ENCODE data around the gene NUDT6. TPM values are rescaled to one million over a fixed set of nuclear protein-coding genes. Genes with fewer than 3 reads are reported as not detected.
"Not testable (repeated sequence)": the region's sequence is repeated elsewhere in the genome, so short reads cannot be mapped to it uniquely, and the experiment has no call there.

Gene NUDT6
- total and polyA plus RNA-seq, 4 donors: 4.0 to 8.4 (median 6.2) TPM

DNA sequence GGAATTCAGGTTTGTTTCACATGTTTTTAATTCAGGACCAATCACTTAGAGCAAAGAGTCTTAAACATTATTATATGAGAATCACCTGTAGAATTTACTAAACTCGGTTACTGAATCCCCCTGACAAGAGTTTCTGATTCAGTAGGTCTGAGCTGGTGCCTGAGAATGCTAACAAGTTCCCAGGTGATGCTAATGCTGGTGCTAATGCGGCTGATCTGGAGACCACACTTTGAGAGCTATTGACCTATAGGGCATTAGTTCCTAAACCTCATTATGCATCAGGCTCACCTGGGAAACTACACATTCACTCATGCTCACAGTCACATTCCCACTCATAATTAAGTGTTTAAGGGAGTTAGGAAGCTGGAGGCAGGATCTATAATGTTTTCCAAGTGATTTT, 36.1 kb upstream of the NUDT6 start:
- DNase-seq (no peak), ATAC-seq (ENCODE audit: low FRiP score) (no peak)
- Histone ChIP-seq H3K36me3 (ENCODE audit: control insufficient read depth in 1 of 2, insufficient read depth in 2 of 2, low read length in 1 of 2) (no peaks in the 10 kb centered on the region), H3K27me3 (ENCODE audit: control insufficient read depth in 1 of 2, insufficient read depth in 2 of 2, low read length in 1 of 2) (no peaks in the 10 kb centered on the region), H3K9me3 (ENCODE audit: control insufficient read depth, low read length) (no peaks in the 10 kb centered on the region), H3K4me1 (ENCODE audit: control insufficient read depth in 1 of 2, insufficient read depth in 2 of 2, low read length in 2 of 2) (peaks cover 0 to 3% of the 10 kb centered on the region in 2 donors), H3K4me3 (ENCODE audit: low read length in 2 of 2) (no peak overlapping the region), H3K27ac (ENCODE audit: low read depth in 1 of 2, low read length in 2 of 2) (no peak overlapping the region)
- 48 to 92% methylated on average over 2 of the region's 2 CpGs for WGBS, 2 donors
- intact Hi-C loops (cut with DNase I): no loop called here

DNA sequence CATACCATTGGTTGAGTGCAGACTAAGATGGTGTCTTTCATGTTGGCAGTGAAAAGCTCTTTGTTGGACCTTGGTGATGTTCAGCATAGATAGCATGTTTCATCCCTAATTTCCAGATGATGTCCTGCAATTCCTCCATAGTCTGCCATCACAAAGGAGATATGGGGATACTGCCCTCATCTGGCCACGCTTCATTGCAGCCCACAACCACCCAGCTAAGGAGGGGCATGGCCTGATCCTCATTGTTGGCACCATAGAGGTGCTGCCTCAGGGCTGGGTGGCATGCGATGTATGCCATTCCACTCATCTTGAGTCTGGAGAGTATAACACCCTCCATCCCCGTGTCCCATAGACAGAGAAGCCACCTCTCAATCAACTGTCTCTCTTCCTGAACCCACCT, 31.5 kb upstream of the NUDT6 start:
- DNase-seq (no peak), ATAC-seq (ENCODE audit: low FRiP score) (no peak)
- Histone ChIP-seq H3K9me3 (ENCODE audit: control insufficient read depth, low read length) (no peaks in the 10 kb centered on the region), H3K27me3 (ENCODE audit: control insufficient read depth in 1 of 2, insufficient read depth in 2 of 2, low read length in 1 of 2) (no peaks in the 10 kb centered on the region), H3K36me3 (ENCODE audit: control insufficient read depth in 1 of 2, insufficient read depth in 2 of 2, low read length in 1 of 2) (peaks cover 0 to 4% of the 10 kb centered on the region in 2 donors), H3K27ac (ENCODE audit: low read depth in 1 of 2, low read length in 2 of 2) (no peak overlapping the region), H3K4me1 (ENCODE audit: control insufficient read depth in 1 of 2, insufficient read depth in 2 of 2, low read length in 2 of 2) (no peaks in the 10 kb centered on the region), H3K4me3 (ENCODE audit: low read length in 2 of 2) (no peak overlapping the region)
- 96 to 98% methylated on average over 3 of the region's 3 CpGs for WGBS, 2 donors
- intact Hi-C loops (cut with DNase I): no loop called here

DNA sequence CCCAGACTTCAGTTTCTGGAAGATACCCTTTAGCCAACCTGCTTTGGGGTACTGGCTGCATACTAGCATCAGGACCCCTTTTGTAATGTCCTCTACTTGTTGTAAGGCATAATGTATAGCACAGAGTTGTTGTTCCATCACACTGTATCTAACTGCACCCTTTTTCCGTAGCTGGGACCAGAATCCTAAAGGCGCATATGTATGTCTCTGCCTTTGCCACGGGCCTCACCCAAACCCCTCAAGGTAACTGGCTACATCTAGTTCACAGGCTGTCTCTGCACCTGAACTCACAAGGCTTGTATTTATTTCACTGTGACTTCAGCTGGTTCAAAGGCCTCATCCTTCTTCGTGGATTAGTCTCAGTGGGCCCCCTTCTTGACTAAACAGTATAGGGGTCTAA, 29.6 kb upstream of the NUDT6 start:
- Histone ChIP-seq H3K4me1 (ENCODE audit: control insufficient read depth in 1 of 2, insufficient read depth in 2 of 2, low read length in 2 of 2) (no peaks in the 10 kb centered on the region), H3K27ac (ENCODE audit: low read depth in 1 of 2, low read length in 2 of 2) (no peak overlapping the region), H3K4me3 (ENCODE audit: low read length in 2 of 2) (no peak overlapping the region), H3K9me3 (ENCODE audit: control insufficient read depth, low read length) (no peaks in the 10 kb centered on the region), H3K27me3 (ENCODE audit: control insufficient read depth in 1 of 2, insufficient read depth in 2 of 2, low read length in 1 of 2) (no peaks in the 10 kb centered on the region), H3K36me3 (ENCODE audit: control insufficient read depth in 1 of 2, insufficient read depth in 2 of 2, low read length in 1 of 2) (peaks cover 5 to 10% of the 10 kb centered on the region in 2 donors)
- no peak for ATAC-seq (ENCODE audit: low FRiP score)
- 95 to 99% methylated on average over 4 of the region's 4 CpGs for WGBS, 2 donors
- no peak for DNase-seq
- intact Hi-C loops (cut with DNase I): no loop called here

DNA sequence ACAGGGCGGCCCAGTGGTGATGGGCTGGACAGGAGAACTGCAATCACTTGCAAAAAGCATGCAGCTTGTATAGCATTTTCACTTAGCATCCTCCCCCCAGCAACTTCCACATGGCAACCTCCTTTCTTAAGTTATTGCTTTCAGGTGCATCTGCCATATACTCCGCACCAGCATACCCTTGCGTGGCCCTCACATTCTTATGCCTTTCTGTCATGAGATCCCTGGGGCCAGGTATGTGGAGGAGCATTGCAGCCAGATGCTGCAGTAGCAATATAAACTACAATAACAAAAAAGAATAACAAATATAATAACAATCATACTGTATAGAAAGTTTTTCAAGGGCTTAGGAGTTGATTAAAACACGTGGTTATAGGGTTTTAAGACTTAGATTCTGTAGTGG, 26.3 kb upstream of the NUDT6 start:
- DNase-seq (no peak), ATAC-seq (ENCODE audit: low FRiP score) (no peak)
- intact Hi-C loops (cut with DNase I): no loop called here
- H3K27me3 ChIP-seq (ENCODE audit: control insufficient read depth in 1 of 2, insufficient read depth in 2 of 2, low read length in 1 of 2): no peaks in the 10 kb centered on the region
- H3K9me3 ChIP-seq (ENCODE audit: control insufficient read depth, low read length): no peaks in the 10 kb centered on the region
- no peak overlapping the region for H3K27ac ChIP-seq (ENCODE audit: low read depth in 1 of 2, low read length in 2 of 2)
- no peak overlapping the region for H3K4me3 ChIP-seq (ENCODE audit: low read length in 2 of 2)
- H3K36me3 ChIP-seq (ENCODE audit: control insufficient read depth in 1 of 2, insufficient read depth in 2 of 2, low read length in 1 of 2): peaks cover 5 to 10% of the 10 kb centered on the region in 2 donors
- WGBS, 2 donors: 97 to 98% methylated on average over 4 of the region's 4 CpGs
- no peaks in the 10 kb centered on the region for H3K4me1 ChIP-seq (ENCODE audit: control insufficient read depth in 1 of 2, insufficient read depth in 2 of 2, low read length in 2 of 2)

DNA sequence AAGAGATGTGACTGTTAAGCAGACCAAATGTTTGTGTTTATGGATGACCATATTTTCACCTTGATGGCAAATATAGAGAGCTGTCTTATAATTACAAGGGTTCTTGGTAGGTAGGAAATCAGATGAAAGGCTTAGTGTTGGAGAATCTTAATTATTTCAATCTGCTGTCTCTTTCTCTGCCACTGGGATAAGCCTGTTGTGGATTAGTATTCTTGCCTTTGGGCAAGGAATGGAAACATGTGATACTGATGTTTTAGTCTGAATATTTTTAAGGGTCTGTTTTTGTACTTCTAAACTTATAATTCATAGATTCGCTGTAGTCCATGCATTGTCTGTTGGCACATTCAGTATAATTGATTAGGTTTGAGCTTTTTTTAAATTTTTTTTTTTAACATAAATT, 23.7 kb upstream of the NUDT6 start:
- H3K36me3 ChIP-seq (ENCODE audit: control insufficient read depth in 1 of 2, insufficient read depth in 2 of 2, low read length in 1 of 2): peaks cover 5 to 6% of the 10 kb centered on the region in 2 donors
- WGBS, 2 donors: 97 to 98% methylated on average over 1 of the region's 1 CpG
- no peaks in the 10 kb centered on the region for H3K9me3 ChIP-seq (ENCODE audit: control insufficient read depth, low read length)

DNA sequence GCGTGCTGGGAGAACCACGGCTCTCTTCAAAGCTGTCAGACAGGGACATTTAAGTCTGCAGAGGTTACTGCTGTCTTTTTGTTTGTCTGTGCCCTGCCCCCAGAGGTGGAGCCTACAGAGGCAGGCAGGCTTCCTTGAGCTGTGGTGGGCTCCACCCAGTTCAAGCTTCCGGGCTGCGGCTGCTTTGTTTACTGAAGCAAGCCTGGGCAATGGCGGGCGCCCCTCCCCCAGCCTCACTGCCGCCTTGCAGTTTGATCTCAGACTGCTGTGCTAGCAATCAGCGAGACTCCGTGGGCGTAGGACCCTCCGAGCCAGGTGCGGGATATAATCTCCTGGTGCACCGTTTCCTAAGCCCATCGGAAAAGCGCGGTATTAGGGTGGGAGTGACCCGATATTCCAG, 22.7 kb upstream of the NUDT6 start:
- H3K4me1 ChIP-seq (ENCODE audit: control insufficient read depth in 1 of 2, insufficient read depth in 2 of 2, low read length in 2 of 2); H3K36me3 ChIP-seq (ENCODE audit: control insufficient read depth in 1 of 2, insufficient read depth in 2 of 2, low read length in 1 of 2); H3K4me3 ChIP-seq (ENCODE audit: low read length in 2 of 2); DNase-seq; ATAC-seq (ENCODE audit: low FRiP score); intact Hi-C loops (cut with DNase I); H3K27ac ChIP-seq (ENCODE audit: low read depth in 1 of 2, low read length in 2 of 2); H3K27me3 ChIP-seq (ENCODE audit: control insufficient read depth in 1 of 2, insufficient read depth in 2 of 2, low read length in 1 of 2); H3K9me3 ChIP-seq (ENCODE audit: control insufficient read depth, low read length): not testable (repeated sequence)
- 94 to 97% methylated on average over 14 to 17 of the region's 17 CpGs for WGBS, 2 donors

More for the DNA sequence above, 23.7 kb upstream of the NUDT6 start:
- Histone ChIP-seq H3K27ac (ENCODE audit: low read depth in 1 of 2, low read length in 2 of 2) (no peak overlapping the region), H3K4me1 (ENCODE audit: control insufficient read depth in 1 of 2, insufficient read depth in 2 of 2, low read length in 2 of 2) (no peaks in the 10 kb centered on the region), H3K4me3 (ENCODE audit: low read length in 2 of 2) (no peak overlapping the region), H3K27me3 (ENCODE audit: control insufficient read depth in 1 of 2, insufficient read depth in 2 of 2, low read length in 1 of 2) (no peaks in the 10 kb centered on the region)
- DNase-seq: no peak
- intact Hi-C loops (cut with DNase I): no loop called here
- no peak for ATAC-seq (ENCODE audit: low FRiP score)

DNA sequence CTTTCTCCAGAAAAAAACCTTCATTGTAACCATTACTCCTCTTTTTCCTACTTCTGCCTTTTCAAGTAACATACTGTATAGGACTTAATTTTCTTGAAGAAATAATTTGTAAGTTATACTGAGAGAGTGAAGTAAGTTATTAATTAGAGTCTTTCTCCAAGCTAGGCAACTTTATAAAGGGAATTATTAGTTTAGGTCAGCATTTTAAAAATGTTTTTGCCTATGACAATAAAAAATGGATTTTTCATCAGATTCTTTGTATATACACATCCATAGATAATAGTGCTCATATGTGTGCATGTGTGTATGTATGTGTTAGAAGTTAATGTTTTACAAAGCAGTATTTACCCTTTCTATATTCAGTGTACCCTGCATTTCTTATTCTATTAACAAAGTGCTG, 10.4 kb upstream of the NUDT6 start:
- no peak for ATAC-seq (ENCODE audit: low FRiP score)
- H3K36me3 ChIP-seq (ENCODE audit: control insufficient read depth in 1 of 2, insufficient read depth in 2 of 2, low read length in 1 of 2): peaks cover 0 to 4% of the 10 kb centered on the region in 2 donors
- H3K27me3 ChIP-seq (ENCODE audit: control insufficient read depth in 1 of 2, insufficient read depth in 2 of 2, low read length in 1 of 2): no peaks in the 10 kb centered on the region
- no peak overlapping the region for H3K4me3 ChIP-seq (ENCODE audit: low read length in 2 of 2)
- no peak overlapping the region for H3K27ac ChIP-seq (ENCODE audit: low read depth in 1 of 2, low read length in 2 of 2)
- intact Hi-C loops (cut with DNase I): loop anchor here in 1 of 2 donors (5.0 kb wide), 1 partner anchor 330 kb away; no protein-coding TSS in a partner anchor
- H3K4me1 ChIP-seq (ENCODE audit: control insufficient read depth in 1 of 2, insufficient read depth in 2 of 2, low read length in 2 of 2): no peaks in the 10 kb centered on the region
- no peaks in the 10 kb centered on the region for H3K9me3 ChIP-seq (ENCODE audit: control insufficient read depth, low read length)
- no peak for DNase-seq

DNA sequence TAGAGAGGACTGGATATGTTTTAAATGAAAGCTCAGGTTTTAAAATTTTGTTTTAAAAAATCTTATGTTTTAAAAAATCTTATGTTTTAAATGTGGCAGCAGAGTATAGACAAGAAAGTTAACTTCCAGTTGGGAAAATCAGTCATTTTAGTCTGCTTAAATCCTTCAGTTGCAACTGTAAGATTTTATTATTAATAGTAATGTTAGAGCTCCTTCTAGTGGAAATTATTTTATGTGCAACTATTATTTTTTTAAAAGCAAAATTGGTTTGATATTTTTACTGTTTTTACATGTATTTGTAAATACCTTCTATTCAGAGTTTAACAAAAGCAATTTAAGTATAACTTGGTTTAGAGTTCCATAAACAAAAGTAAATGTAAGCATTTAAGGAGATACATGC, 8.5 kb upstream of the NUDT6 start:
- Histone ChIP-seq H3K27ac (ENCODE audit: low read depth in 1 of 2, low read length in 2 of 2) (no peak overlapping the region), H3K4me1 (ENCODE audit: control insufficient read depth in 1 of 2, insufficient read depth in 2 of 2, low read length in 2 of 2) (no peaks in the 10 kb centered on the region), H3K36me3 (ENCODE audit: control insufficient read depth in 1 of 2, insufficient read depth in 2 of 2, low read length in 1 of 2) (peaks cover 0 to 4% of the 10 kb centered on the region in 2 donors), H3K9me3 (ENCODE audit: control insufficient read depth, low read length) (no peaks in the 10 kb centered on the region), H3K4me3 (ENCODE audit: low read length in 2 of 2) (no peak overlapping the region), H3K27me3 (ENCODE audit: control insufficient read depth in 1 of 2, insufficient read depth in 2 of 2, low read length in 1 of 2) (no peaks in the 10 kb centered on the region)
- ATAC-seq (ENCODE audit: low FRiP score) (no peak), DNase-seq (no peak)
- intact Hi-C loops (cut with DNase I): loop anchor here in 1 of 2 donors (5.0 kb wide), 1 partner anchor 329 kb away; no protein-coding TSS in a partner anchor

DNA sequence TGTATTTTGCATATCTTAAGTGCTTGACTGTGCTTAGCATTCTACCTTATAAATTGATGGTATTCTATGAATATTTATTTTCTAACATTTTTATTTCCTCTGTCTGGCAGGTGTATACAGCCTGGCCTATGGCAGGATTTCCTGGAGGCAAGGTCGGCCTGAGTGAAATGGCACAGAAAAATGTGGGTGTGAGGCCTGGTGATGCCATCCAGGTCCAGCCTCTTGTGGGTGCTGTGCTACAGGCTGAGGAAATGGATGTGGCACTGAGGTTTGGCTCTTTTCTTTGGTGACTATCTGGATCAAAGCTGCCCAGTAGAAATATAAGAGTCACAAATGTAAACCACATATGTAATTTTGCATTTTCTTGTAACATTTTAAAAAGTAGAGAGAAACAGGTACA, 6.5 kb upstream of the NUDT6 start:
- Histone ChIP-seq H3K4me3 (ENCODE audit: low read length in 2 of 2) (no peak overlapping the region), H3K4me1 (ENCODE audit: control insufficient read depth in 1 of 2, insufficient read depth in 2 of 2, low read length in 2 of 2) (no peaks in the 10 kb centered on the region), H3K27me3 (ENCODE audit: control insufficient read depth in 1 of 2, insufficient read depth in 2 of 2, low read length in 1 of 2) (no peaks in the 10 kb centered on the region), H3K36me3 (ENCODE audit: control insufficient read depth in 1 of 2, insufficient read depth in 2 of 2, low read length in 1 of 2) (peaks cover 0 to 2% of the 10 kb centered on the region in 2 donors), H3K27ac (ENCODE audit: low read depth in 1 of 2, low read length in 2 of 2) (no peak overlapping the region), H3K9me3 (ENCODE audit: control insufficient read depth, low read length) (no peaks in the 10 kb centered on the region)
- intact Hi-C loops (cut with DNase I): loop anchor here in 1 of 2 donors (5.0 kb wide), 1 partner anchor 327 kb away; no protein-coding TSS in a partner anchor
- DNase-seq (no peak), ATAC-seq (ENCODE audit: low FRiP score) (no peak)
- 79 to 81% methylated on average over 1 of the region's 1 CpG for WGBS, 2 donors

All from aorta (tissue), 5 donors.